Colon (tissue), 2 donors: ENCODE data around the gene NDUFB2.
"Not testable (repeated sequence)": the region's sequence is repeated elsewhere in the genome, so short reads cannot be mapped to it uniquely, and the experiment has no call there.

Source experiments
- FAIRE-seq: peaks from 2 replicates; lab custom pipeline; 2012; peaks lifted over from hg19 to GRCh38; lab: Jason Lieb, UNC
- donor health status: control.
- donor health status: control.

NDUFB2 gene

GRCh38 chr7:140743255-140743654 lies 46.7 kb downstream of the NDUFB2 start:
- FAIRE-seq, result not testable (repeated sequence)

DNA sequence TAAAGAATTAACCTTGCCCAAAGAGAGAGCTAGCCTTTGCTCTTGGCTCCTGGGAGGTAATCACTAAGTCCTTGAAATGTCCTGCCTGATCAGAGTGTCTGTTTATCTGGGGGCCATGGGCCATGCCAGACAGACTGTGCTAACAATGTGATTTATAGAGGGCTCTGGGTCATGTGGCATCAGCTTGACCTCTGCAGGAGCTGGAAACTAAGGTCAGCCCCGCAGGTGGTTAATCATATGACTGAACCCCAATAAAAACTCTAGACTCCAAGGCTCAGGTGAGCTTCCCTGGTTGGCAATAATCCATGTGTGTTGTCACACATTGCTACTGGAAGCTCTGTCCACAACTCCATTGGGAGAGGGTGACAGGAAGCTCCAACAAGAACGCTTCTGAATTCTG lies 47.5 kb downstream of the NDUFB2 start:
- no peak for FAIRE-seq

GRCh38 chr7:140745266-140746058 lies 49.0 kb downstream of the NDUFB2 start:
- FAIRE-seq, result no peak

GRCh38 chr7:140746751-140747150 lies 50.2 kb downstream of the NDUFB2 start:
- FAIRE-seq, result no peak

GRCh38 chr7:140752533-140752932 lies 56.0 kb downstream of the NDUFB2 start:
- no peak for FAIRE-seq

- FAIRE-seq, result no peak
Observed at GRCh38 chr7:140754506-140754905, 58.0 kb downstream of the NDUFB2 start.
